Ectodermal cell (in vitro differentiated cells): Measurements from ENCODE around the gene SELENOH.

ENCODE experiments used
- H3K27ac ChIP-seq: 2 replicates; pipeline ENCODE4 v1.7.0; 2013; ENCODE audit warnings: mild to moderate bottlenecking, low read depth, low read length; ENCODE audit not compliant: insufficient read depth, poor library complexity, severe bottlenecking
- H3K27me3 ChIP-seq: 2 replicates; pipeline ENCODE4 v1.7.0; 2013; ENCODE audit warnings: mild to moderate bottlenecking, low read length; ENCODE audit not compliant: insufficient read depth, control insufficient read depth, poor library complexity, severe bottlenecking
- H3K36me3 ChIP-seq: one replicate; pipeline ENCODE4 v1.7.0; 2013; ENCODE audit warnings: low read length; ENCODE audit not compliant: control insufficient read depth, insufficient read depth
- H3K4me1 ChIP-seq: one replicate; pipeline ENCODE4 v1.7.0; 2013; ENCODE audit warnings: low read length; ENCODE audit not compliant: control insufficient read depth, insufficient read depth
- H3K4me3 ChIP-seq: 2 replicates; pipeline ENCODE4 v1.7.0; 2013; ENCODE audit warnings: low read depth, low read length, control low read depth; ENCODE audit not compliant: insufficient read depth
- H3K9me3 ChIP-seq: 2 replicates; pipeline ENCODE4 v1.7.0; 2013; ENCODE audit warnings: mild to moderate bottlenecking, low read length, moderate library complexity; ENCODE audit not compliant: control insufficient read depth
- WGBS, 2 experiments: methylation state at CpG; one replicate each; pipeline ENCODE4 v1.1.7; 2013; ENCODE audit warnings: missing lambda C conversion rate in 2 of 2; 5-methylcytosine and 5-hydroxymethylcytosine counted together

Gene SELENOH

GRCh38 chr11:57778318-57779037 is 37.2 kb downstream of the SELENOH start:
- no peaks in the 10 kb centered on the region for H3K36me3 ChIP-seq
- no peaks in the 10 kb centered on the region for H3K27me3 ChIP-seq
- 6 to 7% methylated on average over 6 of the region's 6 CpGs for WGBS, 2 experiments
- no peaks in the 10 kb centered on the region for H3K9me3 ChIP-seq
- no peak overlapping the region for H3K4me3 ChIP-seq
- peaks cover 57% of the 10 kb centered on the region for H3K4me1 ChIP-seq
- peak overlapping the region; percentile 99 for H3K27ac ChIP-seq

GRCh38 chr11:57779276-57779675 is 38.0 kb downstream of the SELENOH start:
- peaks cover 57% of the 10 kb centered on the region for H3K4me1 ChIP-seq
- H3K36me3 ChIP-seq, result no peaks in the 10 kb centered on the region
- H3K9me3 ChIP-seq, result no peaks in the 10 kb centered on the region
- H3K27me3 ChIP-seq, result no peaks in the 10 kb centered on the region
- 53 to 63% methylated on average over 1 of the region's 1 CpG for WGBS, 2 experiments
- no peak overlapping the region for H3K4me3 ChIP-seq
- peak overlapping the region; percentile 99 for H3K27ac ChIP-seq

- H3K36me3 ChIP-seq, result no peaks in the 10 kb centered on the region
- H3K27me3 ChIP-seq, result no peaks in the 10 kb centered on the region
- WGBS, 2 experiments, result 58 to 63% methylated on average over 3 of the region's 3 CpGs
- H3K27ac ChIP-seq, result peak overlapping the region; percentile 2
- no peaks in the 10 kb centered on the region for H3K9me3 ChIP-seq
- no peak overlapping the region for H3K4me3 ChIP-seq
- H3K4me1 ChIP-seq, result peaks cover 42% of the 10 kb centered on the region
These were observed 40.2 kb downstream of the SELENOH start for GRCh38 chr11:57781529-57781943.

GRCh38 chr11:57785072-57785471 is 43.8 kb downstream of the SELENOH start:
- H3K4me1 ChIP-seq, result peaks cover 34% of the 10 kb centered on the region
- no peak overlapping the region for H3K27ac ChIP-seq
- WGBS, 2 experiments, result 98 to 99% methylated on average over 2 of the region's 2 CpGs
- H3K9me3 ChIP-seq, result no peaks in the 10 kb centered on the region
- H3K27me3 ChIP-seq, result no peaks in the 10 kb centered on the region
- H3K4me3 ChIP-seq, result no peak overlapping the region
- H3K36me3 ChIP-seq, result no peaks in the 10 kb centered on the region

GRCh38 chr11:57786436-57786835 is 45.1 kb downstream of the SELENOH start:
- no peak overlapping the region for H3K4me3 ChIP-seq
- no peaks in the 10 kb centered on the region for H3K27me3 ChIP-seq
- H3K36me3 ChIP-seq, result no peaks in the 10 kb centered on the region
- H3K4me1 ChIP-seq, result peaks cover 32% of the 10 kb centered on the region
- H3K9me3 ChIP-seq, result no peaks in the 10 kb centered on the region
- WGBS, 2 experiments, result 94 to 98% methylated on average over 3 to 4 of the region's 4 CpGs
- H3K27ac ChIP-seq, result no peak overlapping the region

- H3K27ac ChIP-seq, result no peak overlapping the region
- no peak overlapping the region for H3K4me3 ChIP-seq
- peaks cover 4% of the 10 kb centered on the region for H3K36me3 ChIP-seq
- peaks cover 27% of the 10 kb centered on the region for H3K4me1 ChIP-seq
- no peaks in the 10 kb centered on the region for H3K27me3 ChIP-seq
- H3K9me3 ChIP-seq, result no peaks in the 10 kb centered on the region
- WGBS, 2 experiments, result 94 to 100% methylated on average over 3 to 4 of the region's 4 CpGs
These were observed 45.8 kb downstream of the SELENOH start for GRCh38 chr11:57787006-57787604.

GRCh38 chr11:57787920-57788702 is 46.8 kb downstream of the SELENOH start:
- WGBS, 2 experiments, result 60 to 69% methylated on average over 6 of the region's 6 CpGs
- peaks cover 27% of the 10 kb centered on the region for H3K4me1 ChIP-seq
- H3K36me3 ChIP-seq, result peaks cover 4% of the 10 kb centered on the region
- H3K4me3 ChIP-seq, result no peak overlapping the region
- no peaks in the 10 kb centered on the region for H3K9me3 ChIP-seq
- H3K27ac ChIP-seq, result peak overlapping the region; percentile 64
- H3K27me3 ChIP-seq, result no peaks in the 10 kb centered on the region

- Histone ChIP-seq H3K36me3 (peaks cover 4% of the 10 kb centered on the region), H3K27me3 (no peaks in the 10 kb centered on the region), H3K9me3 (no peaks in the 10 kb centered on the region), H3K4me1 (peaks cover 27% of the 10 kb centered on the region), H3K27ac (no peak overlapping the region), H3K4me3 (no peak overlapping the region)
These were observed 47.4 kb downstream of the SELENOH start for GRCh38 chr11:57788703-57789088.

GRCh38 chr11:57791321-57792059 is 50.2 kb downstream of the SELENOH start:
- Histone ChIP-seq H3K4me3 (no peak overlapping the region), H3K36me3 (peaks cover 15% of the 10 kb centered on the region), H3K27me3 (no peaks in the 10 kb centered on the region), H3K9me3 (no peaks in the 10 kb centered on the region), H3K4me1 (peaks cover 24% of the 10 kb centered on the region), H3K27ac (no peak overlapping the region)
- WGBS, 2 experiments, result 95% methylated on average over 21 to 22 of the region's 22 CpGs
